Hematopoietic multipotent progenitor cell treated with erythropoietin and hydrocortisone succinate and interleukin-3 and kit ligand, for 17 days (in vitro differentiated cells): ENCODE data around the gene UBE2S.
"Not testable (repeated sequence)": the region's sequence is repeated elsewhere in the genome, so short reads cannot be mapped to it uniquely, and the experiment has no call there.

ENCODE experiments used
- DNase-seq: peaks from one replicate; pipeline ENCODE4 v3.0.0-alpha.2; 2015; ENCODE audit warnings: low spot score

Gene UBE2S

DNA sequence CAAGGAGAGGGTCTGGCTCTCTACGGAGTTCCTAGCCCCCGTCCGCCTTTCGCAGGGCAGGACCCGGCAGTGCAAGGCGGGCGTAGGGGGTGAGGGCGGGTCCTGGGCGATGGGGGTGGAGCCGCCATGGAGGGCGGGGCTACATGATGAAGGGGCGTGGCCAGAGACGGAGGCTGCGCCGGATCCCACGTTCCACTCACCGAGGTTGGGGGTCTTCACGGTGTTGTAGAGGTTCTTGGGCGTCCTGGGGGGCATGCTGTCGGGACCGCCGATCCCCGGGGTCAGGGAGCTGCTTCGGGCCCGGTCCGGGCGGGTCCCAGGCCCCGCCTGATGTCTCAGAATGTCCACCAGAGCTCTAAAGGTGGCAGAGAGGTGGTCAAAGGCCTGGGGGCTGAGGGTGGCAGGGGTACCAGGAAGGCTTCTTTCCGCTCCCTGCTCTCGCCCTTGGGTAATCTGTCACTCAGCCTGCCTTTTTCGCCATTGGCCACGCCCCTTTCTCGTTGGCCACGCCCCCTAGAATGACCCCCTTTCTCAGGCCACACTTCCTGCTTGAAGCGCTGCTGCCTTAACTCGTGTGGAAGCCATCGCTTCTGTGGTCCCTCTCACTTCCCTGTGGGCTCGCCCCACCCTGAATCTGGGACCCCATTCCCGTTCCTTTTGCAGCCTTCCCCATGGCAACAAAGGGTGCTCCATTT, 33.0 kb upstream of the UBE2S start:
- DNase-seq, result peak; percentile 56

GRCh38 chr19:55439052-55439451, 31.5 kb upstream of the UBE2S start:
- no peak for DNase-seq

DNA sequence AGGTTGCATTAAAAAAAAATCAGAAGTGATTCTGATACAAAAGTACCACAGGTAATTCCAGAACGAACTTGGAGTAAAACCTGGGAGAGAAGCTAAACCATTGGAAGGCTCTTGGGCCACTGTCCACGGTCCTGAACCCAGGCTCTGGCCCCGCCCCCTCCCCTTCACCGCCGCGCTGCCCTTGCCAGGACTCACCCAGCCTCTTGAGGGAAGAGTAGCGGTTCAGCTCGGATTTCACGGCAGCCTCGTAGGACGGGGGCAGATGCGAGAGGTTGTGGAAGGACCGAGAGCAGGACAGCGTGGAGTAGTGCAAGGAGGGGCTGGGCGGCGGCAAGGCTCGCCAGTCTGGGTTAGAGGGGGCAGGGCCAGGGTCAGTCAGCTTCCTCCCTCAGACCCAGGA, 29.8 kb upstream of the UBE2S start:
- no peak for DNase-seq

DNA sequence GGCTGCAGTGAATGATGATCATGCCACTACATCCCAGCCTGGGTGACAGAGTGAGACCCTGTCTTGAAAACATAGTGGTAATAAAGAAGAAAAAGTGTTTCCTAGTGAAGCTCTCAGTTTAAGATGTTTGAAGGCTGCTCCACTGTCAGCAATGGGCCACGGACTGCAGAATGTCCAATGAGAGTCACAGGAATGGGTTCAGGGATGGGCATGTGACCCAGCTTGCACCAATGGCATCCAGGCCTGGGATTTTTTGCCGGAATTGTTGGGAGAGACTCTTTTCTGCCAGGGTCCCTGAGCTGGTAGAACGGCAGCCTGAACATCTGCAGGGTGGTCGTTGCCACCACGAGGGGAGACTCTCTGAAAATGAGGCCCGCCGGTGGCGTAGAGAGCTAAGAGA, 29.3 kb upstream of the UBE2S start:
- no peak for DNase-seq

DNA sequence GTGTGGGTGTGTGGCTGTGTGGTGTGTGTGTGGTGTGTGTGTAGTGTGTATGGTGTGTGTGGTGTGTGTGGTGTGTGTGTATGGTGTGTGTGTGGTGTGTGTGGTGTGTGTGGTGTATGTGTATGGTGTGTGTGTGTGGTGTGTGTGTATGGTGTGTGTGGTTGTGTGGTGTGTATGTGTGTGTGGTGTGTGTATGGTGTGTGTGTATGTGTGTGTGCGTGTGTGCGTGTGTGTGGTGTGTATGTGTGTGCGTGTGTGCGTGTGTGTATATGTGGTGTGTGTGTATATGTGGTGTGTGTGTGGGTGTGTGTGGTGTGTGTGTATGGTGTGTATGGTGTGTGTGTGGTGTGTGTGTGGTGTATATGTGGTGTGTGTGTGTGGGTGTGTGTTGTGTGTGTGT, 27.4 kb upstream of the UBE2S start:
- DNase-seq, result no peak

DNA sequence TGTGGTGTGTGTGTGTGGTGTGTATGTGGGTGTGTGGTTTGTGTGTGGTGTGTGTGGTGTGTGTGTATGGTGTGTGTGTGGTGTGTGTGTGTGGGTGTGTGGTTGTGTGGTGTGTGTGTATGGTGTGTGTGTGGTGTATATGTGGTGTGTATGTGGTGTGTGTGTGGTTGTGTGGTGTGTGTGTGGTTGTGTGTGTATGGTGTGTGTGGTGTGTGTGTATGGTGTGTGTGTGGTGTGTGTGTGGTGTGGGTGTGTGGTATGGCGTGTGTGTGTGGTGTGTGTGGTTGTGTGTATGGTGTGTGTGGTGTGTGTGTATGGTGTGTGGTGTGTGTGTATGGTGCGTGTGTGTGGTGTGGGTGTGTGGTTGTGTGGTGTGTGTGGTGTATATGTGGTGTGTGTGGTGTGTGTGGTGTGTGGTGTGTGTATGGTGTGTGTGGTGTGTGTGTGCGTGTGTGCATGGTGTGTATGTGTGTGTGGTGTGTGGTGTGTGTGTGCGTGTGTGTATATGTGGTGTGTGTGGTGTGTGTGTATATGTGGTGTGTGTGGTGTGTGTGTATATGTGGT, 26.9 kb upstream of the UBE2S start:
- no peak for DNase-seq

GRCh38 chr19:55433292-55433691, 25.7 kb upstream of the UBE2S start:
- DNase-seq, result no peak

DNA sequence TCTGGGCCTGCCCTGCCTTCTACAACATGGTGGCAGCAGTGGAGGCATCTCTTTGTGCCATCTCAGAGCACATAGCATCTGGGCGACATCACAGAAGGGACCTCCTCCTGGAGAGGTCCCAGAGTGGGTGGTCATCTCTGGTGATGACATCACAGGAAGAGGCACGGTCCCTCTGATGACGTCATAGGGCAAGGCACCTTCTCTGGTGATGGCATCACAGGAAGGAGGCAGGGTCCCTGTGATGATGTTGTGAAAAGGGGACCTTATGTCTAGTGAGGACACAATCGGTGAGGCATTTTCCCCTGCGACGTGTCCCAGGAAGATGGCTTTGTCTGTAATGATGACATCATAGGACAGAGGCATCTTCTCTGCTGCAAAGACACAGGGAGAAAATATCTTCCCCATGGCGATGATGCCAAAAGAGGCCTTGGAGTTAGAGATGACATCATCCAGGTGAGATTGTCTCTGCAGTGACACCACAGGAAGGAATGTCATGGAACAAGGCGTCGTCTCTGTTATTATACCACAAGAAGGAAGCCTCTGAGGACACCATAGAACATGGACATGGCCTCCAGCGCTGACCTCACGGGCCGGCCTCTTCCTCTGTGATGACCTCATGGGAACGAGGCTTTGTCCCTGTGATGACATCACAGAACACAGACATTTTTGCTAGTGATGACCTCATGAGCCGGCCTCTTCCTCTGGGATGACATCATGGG, 24.8 kb upstream of the UBE2S start:
- no peak for DNase-seq

- no peak for DNase-seq
Measured at GRCh38 chr19:55431183-55431582, 23.6 kb upstream of the UBE2S start.

DNA sequence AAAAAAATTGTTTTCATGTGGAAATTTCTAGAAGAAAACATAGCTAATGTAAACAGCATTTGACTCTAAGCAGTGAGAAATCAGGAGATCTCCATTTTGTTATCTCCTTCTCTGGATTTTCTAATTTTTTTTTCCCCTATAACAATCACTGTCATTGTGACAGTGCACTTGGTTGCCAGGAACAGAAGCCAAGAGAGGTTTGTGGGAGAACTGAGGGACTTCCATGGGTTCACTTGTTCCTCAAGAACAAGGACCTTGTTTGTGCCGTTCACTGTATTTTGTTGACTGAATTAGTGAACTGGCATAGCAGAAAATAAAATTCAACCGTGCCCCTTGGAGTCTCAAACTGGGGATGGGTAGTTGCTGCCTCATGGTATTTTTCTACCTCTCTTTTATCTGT, 18.5 kb upstream of the UBE2S start:
- DNase-seq, result no peak

DNA sequence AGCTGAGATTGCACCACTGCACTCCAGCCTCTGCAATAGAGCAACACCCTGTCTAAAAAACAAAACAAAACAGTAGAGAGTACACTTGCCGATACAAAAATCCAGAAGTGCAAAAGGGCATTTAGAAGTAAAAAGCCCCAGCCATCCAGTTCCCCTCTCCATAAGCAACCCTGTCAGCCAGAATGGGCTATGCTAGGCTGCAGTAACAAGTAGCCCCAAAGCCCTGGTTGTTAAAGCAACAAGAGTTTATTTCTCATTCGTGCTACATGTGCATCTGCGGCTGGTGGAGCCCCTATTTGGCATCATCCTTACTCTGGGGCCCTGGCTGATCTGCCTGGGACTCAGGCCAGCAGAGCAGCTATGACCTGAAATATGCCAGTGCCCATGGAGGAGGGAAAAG, 16.9 kb upstream of the UBE2S start:
- DNase-seq, result no peak

DNA sequence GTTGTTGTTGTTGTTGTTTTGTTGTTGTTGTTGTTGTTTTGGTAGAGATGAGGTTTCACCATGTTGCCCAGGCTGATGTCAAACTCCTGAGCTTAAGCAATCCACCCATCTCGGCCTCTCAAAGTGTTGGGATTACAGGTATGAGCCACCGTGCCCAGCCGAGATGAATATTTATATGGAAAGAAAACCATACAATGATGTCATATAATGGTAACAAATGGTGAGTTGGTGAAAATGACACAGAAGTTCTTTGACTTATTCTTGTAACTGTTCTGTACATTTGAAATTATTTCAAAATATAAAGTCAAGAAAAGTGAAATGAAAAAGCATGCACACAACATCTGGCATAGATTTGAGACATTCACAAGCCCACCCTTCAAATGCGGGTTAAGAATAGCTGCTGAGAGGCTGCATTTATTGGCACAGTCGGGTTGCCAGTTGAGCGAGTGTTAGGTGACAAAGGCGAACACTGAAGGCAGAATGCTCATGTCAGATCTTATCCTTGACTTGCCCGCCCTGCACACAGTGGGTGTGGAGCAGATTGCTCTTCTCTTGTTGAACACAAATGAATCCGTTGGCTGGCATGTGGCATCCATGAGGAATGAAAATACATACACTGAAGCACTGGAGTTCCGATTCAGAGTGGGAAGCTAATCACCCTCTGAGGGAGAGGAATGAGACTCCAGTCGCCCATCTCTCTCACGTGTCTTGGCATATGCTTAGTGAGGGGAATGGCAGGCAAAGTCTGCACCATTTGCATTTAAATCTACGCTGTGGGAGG, 15.8 kb upstream of the UBE2S start:
- no peak for DNase-seq

- not testable (repeated sequence) for DNase-seq
Measured at GRCh38 chr19:55421281-55421680, 13.7 kb upstream of the UBE2S start.

DNA sequence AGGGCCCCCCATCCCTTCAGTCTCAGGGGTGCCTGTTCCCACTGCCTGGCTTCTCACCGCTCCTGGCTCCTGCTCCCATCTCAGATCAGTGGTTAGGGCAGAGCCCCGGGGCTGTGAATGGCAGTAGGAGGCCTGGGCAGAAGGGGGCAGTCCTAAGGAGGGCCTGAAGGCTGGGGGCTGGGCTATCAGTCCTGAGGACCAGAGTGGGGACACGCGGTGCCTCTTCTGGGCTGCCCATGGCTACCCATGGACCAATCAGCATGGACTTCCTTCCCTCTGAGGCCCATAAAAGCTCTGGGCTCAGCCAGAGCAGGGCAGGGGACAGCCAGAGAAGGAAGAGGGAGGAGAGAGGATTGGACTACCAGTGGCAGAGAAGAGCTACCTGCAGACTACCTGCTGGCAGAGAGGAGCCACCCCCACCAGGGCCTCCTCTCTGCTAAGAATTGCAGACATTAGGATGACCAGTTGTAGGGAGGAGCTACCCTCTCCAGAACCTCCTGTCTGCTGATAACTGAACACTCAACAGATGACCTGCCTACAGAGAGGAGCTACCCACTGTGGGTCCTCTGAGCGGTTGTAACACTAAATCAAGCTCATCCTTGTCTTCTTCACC, 12.1 kb upstream of the UBE2S start:
- no peak for DNase-seq

- DNase-seq, result no peak
Measured at GRCh38 chr19:55419103-55419502, 11.5 kb upstream of the UBE2S start.

DNA sequence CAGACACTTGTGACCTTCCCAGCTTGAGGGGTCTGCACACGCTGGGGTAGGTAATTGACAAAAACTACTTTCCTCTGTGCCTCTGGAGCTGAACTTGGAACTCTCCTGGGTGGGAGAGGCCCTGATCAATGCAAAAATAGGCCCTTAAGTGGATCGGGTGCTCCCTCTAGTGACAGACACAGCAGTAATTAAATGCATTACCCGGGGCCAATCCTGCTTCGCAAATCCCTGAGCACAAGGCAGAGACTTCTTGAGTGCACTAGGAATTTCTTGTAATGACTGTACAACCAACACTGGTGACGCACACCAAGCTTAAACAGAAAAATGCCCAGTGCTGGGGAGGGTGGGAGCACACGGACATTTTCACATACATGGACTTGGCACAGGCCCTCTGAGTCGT, 10.6 kb upstream of the UBE2S start:
- peak; percentile 73 for DNase-seq

DNA sequence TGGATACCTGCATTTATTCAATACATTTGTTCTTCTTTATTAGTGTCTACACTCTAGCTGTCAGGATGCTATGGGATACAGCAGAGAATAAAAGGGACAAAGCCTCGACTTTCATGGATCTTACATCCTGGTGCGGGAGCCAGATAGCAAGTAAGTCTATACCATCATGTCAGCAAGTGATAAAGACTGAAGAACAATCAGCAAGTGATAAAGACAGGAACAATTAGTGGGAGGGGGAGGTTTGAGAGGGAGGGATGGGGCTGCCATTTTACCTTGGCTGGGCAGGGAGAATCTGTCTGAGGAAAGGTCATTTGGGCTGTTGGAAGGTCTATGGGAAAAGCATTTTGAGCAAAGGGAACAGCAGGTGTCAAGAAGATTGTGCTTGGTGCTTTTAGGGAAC, 2.6 kb upstream of the UBE2S start:
- DNase-seq, result no peak

- not testable (repeated sequence) for DNase-seq
Measured at GRCh38 chr19:55409179-55409578, 1.6 kb upstream of the UBE2S start.

GRCh38 chr19:55408533-55408872, 915 bp upstream of the UBE2S start:
- DNase-seq, result no peak

- DNase-seq, result peak; percentile 93
Measured at GRCh38 chr19:55407800-55408532, 378 bp upstream of the UBE2S start.

GRCh38 chr19:55406826-55407549, 600 bp downstream of the UBE2S start:
- peak; percentile 72 for DNase-seq
